HL-60/S4 treated with phorbol 12-myristate 13-acetate at 8.2 ng/mL for 4 days and 3 days (cell line): ENCODE results near the gene GSE1.

Experiments
- in situ Hi-C: fragments of 300-500 bp; cut with MboI; formaldehyde crosslinking; loops from 2 replicates; pipeline ENCODE4 v1.15.0; 2022; ENCODE audit warnings: low sequenced_read_pairs

Gene GSE1

DNA sequence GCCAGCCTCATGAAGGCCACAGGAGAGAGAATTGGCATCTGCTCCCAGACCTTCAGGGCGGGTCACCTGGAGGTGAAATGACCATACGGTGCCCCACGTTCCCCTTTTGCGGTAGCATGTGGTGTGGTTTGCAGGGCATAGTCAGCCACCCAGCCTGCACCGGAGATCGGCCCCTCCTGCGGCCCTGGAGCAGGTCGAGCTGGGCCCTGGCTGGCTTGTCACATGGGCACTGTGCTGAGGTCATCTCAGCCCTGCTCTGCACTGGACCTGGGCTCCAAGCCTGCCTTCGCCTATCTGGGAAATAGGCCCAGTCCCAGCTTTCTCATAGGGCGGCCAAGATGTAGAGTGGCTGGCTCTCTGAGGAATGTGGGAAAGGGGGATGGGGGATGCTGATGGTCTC, 16.2 kb downstream of the GSE1 start:
- in situ Hi-C loops = no loop called here

DNA sequence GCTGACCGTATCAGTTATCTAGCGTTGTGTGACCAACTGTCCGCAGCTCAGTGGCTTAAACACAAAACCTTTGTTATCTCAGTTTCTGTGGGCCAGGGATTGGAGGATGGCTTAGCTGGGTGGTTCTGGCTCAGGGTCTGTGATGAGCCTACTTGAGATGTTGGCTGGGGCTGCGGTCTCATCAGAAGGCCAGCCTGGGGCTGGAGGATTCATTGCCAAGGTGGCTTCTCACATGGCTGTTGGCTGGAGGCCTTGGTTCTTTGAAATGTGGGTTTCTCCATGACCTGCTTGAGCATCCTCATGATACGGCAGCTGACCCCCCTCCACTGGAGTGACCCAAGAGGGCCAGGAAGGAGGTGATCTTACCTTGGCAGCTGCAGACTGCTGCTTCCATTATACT, 16.7 kb downstream of the GSE1 start:
- in situ Hi-C loops = no loop called here

DNA sequence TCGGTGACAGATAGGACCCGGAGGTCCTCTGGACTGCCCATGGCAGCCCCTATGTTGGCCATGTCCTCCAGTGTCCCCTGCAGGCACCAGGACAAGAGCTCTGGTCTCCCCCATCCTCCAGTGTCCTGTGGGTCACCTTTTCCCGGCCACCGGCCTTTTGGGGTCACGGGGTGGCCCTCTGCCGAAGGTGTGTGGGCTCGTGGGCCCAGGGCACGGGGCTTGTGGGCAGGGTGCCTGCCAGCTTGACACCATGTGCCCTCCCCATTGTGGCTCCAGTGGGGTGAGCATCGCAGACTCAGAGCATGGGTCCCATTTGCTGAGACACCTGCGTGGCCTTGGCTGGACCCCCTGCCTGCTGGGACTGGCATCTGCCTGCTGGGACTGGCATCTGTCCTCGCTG, 18.1 kb downstream of the GSE1 start:
- in situ Hi-C loops = no loop called here

DNA sequence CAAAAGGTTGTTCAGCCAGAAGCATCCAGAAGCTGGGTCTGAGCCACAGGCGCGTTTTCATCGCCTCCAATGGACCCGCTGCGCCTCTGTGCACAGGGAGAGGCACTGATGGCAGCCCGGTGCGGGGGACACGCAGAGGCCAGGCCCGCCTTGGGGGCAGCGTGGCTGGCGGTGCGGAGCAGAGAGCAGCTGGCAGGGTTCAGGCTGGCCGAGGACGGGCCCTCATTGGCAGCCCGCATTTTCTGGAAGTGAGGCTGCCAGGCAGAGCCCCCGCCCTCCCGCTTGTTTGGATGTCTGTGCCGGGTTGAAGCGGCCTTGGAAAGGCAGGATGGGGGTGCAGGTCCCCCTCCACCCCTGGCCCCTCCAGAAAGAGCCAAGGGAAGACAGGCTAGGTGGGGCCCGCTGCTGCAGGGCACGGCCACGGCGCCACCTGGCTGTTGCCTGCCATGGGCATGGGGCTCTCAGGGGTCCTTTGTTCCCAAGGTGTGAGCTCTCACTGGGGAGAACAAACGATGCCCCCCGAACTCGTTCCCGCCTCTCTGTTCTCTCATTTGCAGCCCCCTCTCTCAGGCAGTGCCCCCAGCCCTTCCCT, 18.8 kb downstream of the GSE1 start:
- in situ Hi-C loops = no loop called here

DNA sequence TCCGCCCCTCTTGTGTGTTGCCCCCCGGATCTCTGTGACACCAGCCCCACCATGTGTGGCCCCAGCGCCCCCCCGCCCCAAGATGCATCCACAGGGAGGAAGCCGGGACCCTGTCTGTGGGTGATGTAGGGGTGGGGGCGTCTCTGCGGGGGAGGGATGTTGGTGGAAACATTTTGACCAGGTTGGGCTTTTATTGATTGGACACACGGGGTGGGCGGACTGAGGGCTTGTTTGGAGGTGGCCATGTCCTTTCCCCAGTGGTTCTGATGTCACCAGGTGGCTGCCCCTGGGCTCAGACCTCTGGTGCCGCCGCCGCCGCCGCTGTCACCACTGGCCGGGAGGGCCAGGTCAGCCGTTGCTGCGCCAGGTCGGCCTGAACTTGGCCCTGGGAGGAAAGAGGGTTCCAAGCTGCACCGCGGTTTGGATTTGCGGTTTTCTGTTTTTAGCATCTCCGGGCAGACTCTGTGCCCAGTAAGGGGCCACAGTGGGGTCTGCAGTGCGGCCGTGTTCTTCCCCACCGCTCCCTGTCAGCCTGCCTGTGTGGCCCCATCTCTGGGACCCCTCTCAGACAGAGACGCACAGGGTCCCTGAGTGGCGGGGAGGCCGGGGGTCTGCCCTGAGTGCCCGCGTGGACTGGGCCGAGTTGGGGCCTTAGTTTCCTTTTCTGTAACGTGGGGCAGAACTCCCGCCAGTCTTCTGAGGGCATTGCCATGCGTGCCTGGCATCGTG, 19.8 kb downstream of the GSE1 start:
- in situ Hi-C loops = no loop called here

DNA sequence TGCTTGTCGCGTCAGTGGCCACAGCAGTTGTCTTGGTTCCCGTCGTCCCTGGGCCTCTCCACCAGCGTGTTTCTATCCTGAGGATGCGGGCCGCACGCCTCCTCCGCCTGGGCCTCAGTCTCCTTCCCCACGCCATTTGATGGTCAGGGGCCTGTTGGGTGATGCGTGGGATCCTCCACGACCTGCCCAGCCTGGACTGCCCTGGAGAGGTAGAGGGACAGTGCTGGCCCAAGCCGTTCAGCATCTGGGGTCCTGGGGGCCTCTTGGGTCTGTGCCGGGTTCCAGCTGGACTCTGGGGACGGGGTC, 20.3 kb downstream of the GSE1 start:
- in situ Hi-C loops = no loop called here

DNA sequence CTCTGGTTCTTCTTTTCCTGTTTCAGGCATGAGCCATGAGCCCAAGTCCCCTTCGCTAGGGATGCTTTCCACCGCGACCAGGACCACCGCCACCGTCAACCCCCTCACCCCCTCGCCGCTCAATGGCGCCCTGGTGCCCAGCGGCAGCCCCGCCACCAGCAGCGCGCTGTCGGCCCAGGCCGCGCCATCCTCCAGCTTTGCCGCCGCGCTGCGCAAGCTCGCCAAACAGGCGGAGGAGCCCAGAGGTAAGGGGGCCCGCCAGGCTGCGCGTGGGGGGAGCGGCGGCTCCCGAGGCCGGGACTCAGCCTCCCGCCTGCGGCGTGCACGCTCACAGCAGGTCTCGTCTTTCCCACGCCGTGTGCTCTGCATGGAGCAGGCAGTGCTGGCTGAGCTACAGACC, 20.8 kb downstream of the GSE1 start:
- in situ Hi-C loops = no loop called here

DNA sequence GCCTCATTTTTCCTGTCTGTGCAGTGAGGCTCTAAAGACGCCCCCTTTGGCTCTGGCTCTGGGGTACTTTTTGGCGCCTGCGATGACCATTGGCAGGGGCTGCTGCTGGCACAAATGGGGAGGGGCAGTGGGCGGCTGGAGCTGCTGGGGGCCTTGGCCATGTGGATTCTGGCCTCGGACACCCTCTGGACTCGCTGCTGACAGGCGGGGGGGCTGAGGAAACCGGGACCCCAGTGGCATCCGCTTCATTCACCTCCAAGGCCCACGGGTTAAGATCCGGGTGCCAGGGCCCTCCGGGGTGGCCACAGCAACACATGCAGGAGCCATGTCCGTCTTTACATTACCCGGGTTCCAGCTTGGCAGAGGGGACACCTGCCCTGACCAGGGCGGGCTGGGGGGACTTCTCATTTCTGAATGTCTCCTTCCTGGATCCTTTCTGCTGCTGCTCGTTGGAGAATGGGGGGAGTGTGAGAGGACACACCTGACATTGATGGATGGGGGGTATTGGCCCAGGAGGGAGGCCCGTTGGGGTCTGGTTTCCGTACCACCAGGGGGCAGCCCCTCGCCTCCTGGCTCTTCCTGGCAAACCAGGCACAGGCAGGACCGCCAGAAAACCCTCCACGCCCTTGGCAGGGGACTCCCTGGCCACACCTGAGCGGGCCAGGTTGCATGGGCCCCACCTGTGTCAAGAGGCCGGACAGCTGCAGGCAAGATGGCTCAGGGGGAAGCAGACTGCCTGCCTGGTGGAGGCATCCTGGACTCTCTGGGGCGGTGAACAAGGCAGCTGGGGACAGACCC, 21.8 kb downstream of the GSE1 start:
- in situ Hi-C loops = no loop called here

DNA sequence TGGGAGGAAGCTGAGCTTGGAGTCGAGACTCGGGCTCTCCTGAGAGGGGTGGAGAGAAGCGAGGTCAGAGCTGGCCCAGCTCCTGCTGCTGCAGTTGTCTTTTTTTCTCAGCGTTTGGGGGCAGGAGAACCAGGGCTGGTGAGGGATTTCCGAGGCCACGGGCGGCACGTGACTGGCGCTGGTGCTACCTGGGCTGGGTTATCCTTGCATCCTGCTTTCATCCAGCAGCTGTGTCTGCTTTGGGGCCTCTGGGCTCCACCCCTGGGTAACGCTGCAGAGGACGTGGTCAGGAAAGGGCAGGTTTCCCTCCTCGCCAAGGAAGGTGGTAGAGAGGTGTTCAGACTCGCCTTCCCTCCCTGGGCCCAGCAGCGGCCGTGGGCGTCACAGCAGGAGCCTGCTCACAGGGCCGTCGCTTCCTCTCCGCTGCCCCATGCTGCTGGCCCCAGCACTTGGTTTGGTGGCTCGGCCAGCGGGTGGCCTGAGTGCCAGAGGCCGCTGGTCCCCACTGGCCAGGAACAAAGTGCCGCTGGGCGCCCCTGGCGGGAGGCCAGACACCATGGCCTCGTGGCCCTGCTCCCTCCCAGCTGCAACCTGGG, 22.5 kb downstream of the GSE1 start:
- in situ Hi-C loops = no loop called here

DNA sequence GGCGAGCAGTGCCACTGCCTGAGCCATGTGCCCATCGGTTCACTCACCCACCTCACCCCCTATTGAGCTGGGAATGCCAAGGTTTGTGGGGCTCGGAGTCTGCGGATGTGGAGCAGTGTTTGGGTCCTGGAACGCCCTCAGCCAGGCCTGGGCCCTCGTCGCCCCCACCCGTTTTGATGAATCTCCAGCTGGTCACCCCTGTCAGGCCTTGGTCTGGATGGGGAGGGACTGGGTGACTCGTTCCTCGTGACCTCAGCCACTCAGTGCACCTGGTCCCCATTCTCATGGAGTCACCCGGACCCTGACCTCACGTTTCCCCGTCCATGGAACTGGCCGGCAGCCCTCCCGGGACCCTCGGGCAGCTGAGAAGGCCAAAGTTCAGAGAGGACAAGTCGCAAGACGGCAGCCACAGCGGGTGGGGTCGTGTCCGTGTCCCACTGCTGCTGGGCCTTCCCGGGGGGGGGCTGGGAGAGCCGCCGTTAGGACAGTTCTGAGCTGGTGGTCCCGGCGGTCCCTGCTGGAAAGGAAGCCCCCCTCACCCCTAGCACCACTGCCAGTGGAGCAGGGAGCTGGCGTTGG, 23.2 kb downstream of the GSE1 start:
- in situ Hi-C loops = no loop called here

DNA sequence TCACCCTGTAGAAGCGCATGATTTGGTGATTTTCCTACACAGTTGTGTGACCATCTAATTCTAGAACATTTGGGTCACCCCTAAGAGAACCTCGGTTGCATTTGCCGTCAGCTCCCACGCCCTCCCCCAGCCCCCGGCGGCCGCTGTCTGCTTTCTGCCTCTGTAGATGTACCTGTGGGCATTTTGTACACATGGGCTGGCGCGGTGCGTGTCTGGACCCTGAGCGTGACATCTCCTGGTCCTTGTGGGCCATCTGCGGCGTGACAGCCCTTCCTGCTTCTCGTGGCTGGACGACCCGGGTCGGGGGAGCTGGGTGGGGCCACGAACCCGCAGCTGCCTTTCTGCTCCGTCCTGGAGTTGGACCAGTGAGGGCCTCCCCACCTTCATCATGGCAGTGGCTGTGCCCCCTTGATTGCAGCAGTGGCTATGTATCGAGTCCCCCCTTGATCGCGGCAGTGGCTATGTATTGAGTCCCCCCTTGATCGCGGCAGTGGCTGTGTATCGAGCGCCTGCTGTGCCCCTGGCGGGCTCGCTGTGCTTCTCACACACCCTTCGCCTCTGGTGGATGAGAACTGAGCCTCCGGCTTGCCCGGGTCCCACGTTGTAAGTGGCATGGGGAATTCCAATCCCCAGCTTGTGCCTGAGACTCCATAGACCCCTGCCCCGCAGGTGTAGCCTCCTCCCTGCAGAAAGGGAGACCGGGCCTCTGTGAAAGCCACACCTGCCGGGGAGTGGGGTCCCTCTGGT, 24.1 kb downstream of the GSE1 start:
- in situ Hi-C loops = no loop called here

DNA sequence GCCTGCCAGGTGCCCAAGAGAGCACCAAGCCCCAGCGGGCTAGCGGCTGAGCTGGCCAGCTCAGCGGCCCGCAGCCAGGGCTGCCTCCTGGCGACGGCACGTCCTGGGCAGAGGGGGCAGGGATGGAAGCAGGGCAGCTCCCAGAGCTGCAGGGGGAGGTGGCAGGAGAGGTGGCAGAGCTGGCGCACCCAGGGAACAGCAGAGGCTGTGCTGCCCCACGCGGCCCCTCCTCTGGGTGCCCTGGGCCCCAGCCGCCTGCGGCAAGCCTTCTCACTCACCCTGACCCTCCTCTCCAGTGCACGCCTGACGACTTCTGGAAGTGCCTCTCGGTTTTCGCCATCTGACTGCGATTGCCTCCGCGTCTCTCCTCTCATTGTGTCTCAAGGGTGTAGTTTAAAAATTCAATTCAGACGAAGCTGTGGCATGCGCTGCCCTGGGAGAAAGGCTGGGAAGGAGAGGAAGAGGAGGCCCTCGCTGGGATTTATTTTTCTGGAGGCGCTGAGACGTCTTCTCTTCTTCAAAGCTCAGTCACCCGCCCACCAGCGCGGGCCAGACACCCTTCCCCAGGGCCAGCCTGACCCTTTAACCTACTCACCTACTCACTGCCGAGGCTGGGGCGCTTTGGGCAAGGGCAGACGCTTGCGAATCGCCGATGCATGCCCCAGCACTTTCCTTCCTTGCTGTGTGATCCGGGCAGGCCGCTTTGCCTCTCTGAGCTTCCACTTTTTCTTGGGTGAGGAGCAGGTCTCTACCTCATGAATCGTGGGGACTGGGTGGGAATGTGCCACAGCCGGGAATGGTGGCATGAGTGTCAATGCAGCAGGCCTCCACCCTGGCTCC, 24.9 kb downstream of the GSE1 start:
- in situ Hi-C loops = no loop called here

DNA sequence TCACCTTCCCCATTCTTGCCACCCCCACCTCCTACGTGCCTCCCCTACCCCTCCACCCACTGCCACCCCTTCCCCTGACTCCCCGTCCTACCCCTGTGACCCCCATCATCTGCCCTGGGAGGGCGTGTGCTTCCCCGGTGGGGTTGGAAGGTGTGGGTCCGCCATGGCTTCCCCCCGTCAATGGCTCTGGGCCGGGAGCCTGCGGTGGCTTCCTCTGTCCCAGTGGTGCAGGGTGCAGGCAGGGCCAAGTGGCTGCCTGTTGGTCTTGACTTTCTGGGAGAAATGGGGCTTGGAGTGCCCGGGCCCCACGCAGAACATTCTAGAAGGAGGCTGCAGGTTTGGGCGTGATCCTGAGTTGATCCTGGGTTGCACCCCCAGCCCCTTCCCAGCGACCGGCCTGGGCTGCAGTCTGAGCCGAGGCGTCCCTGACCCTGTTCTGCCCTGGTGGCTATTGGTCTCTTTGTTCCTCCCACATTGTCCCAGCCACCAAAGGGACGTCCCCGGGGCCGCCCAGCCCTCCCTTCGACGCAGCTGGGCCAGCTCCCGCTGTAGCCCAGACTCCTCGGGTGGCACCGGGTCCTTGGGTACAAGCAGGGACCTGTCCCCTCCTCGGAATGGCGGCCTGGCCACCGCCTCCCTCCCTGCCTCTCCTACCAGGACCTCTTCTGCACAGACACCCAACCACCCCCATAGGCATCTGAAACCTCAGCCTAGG, 25.7 kb downstream of the GSE1 start:
- in situ Hi-C loops = no loop called here

DNA sequence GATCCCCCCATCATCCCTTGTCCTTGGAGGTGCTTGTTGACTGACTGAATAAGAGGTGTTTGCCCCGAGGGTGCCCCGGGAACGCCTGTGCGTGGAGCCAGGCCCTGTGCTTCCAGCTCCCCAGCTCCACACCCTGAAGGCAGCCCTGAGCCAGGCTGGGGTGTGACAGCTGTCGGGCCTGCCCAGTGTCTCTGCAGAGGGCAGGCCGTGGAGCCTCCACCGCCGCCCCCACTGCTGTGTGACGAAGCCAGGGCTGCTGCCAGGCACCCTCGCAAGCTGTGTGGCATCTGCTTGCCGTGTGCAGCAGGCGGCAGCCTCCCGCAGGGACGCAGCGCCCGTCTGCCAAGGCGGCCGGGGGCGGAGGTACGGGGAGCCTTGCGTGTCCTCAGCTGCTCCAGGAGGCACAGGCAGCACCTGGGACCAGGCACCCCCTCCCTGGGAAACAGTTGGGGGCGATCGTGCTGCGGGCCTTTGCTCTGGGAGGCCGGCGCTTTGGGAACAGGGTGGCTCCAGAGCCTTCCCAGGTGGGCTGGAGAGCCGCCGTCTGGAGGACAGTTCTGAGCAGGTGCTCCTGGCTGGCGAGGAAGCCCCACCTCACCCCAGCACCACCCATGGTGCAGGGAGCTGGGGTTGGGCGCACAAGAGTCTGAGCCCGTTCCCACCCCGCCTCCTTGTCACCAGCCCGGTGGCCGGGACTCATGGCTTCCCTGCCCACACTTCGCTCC, 26.6 kb downstream of the GSE1 start:
- in situ Hi-C loops = no loop called here

DNA sequence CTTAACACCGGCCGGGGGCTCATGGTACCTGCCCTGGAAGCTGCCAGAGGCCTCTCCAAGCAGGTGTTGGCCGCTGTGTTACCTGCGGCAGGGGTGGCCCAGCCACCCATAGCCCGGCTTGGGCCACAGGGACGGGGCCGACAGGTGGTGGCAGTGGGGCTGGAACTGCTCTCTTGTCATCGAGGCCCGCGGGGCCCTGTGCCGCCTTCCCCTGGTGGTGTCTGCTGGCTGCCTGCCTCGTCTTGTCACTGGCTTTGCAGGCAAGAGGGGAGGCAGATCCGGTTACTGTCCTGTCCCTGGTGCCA, 27.1 kb downstream of the GSE1 start:
- in situ Hi-C loops = no loop called here

DNA sequence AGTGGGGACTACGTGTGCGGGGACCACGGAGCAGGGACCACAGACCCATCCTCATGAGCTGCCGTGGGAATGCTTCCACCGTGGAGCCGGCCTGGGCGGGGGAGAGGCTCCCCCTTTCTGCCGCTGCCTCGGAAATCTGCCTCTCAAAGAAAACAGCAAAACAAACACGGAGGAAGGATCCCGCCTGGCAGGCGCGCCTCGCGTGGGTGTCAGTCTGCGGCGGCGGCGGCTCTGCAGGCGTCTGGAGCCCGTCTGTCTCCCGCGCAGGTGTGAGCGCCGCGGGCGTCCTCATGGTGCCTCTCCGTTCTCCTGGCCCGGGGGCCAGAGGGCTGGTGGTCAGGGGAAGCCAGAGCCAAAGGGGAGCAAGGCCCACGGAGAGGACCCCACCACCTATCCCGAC, 27.5 kb downstream of the GSE1 start:
- in situ Hi-C loops = no loop called here

DNA sequence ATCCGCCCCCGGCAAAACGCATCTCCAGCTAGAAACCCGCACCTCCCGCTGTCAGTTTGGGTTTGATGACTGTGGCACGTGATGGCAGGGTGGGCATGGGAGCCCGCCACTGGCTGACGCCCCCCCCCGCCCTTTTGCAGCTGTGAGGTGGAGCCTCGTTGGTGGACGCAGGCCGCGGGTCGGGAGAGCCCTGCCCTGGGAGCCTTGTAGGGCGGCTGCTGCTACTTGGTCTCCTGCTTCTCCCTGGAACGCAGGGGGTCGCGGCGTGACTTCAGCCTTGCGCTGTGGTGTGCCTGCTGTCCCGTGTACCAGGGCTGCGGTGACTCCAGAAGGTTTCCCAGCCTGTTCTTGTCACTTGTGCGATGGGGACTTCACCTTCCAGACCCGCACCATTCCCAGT, 28.2 kb downstream of the GSE1 start:
- in situ Hi-C loops = no loop called here

DNA sequence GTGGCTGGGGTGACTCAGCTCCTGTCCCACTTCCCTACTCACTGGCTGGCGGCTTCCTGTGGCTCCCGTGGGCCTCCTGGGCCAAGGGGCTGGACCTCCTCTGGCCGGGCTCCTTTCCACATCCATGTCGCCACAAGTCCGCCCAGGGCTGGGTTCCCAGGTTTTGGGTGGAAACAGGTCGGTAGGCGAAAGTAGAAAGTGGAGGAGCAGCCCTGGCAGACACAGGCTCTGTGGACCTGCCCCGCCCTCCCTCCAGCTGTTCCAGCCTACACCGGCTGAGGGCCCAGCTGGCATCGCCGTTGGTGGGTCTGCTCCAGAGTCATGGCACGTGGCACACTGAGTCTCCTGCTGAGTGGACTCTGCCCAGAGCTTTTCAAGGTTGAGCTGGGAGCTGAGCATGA, 28.7 kb downstream of the GSE1 start:
- in situ Hi-C loops = no loop called here

DNA sequence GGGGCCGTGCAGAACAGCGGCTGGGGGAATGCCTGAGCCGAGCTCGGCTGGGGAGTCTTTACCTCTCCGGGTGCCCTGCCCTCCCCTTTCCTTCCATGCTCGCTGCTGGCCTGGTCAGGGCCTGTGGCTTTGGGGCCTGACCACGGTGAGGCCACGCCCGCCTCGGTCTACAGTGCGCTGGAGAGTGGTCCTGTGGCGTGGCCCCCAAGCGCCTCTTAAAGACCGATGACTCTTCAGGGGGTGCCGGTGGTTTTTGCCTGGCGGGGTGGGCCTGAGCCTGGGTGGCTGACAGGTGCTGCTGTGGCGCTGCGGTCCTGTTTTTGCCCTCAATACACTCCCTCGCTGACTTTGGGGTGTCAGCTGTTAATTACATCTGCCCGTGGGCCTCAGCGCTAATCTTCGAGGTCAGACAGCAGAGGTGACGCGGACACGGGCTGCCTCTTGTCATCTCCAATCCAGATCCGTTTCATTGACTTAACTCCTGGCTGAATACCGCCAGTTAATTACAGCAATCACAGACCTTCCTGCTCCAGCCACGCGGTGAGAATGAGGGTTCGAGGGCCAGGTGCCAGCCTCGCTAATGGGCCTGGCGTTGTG, 29.7 kb downstream of the GSE1 start:
- in situ Hi-C loops = no loop called here
